ENCODE data around the gene GREB1L. TPM values are rescaled to one million over a fixed set of nuclear protein-coding genes. Genes with fewer than 3 reads are reported as not detected.

Gene GREB1L
- total RNA-seq, 1 donor from 2014 or later = 8.6 TPM

DNA sequence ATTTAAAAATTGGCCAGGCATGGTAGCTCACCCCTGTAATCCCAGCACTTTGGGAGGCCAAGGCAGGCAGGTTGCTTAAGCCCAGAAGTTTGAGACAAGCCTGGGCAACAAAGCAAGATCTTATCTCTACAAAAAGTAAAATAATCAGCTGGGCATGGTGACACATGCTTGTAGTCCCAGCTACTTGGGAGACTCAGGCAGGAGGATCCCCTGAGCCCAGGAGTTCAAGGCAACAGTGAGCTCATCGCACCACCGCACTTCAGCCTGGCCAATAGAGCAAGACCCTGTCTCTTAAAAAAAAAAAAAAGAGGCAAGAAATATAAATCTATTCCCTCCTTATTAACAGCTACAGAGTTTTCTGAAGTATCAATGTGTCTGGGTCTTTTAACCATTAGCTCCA is 306.6 kb downstream of the GREB1L start:
- TF ChIP-seq, protein P1, sequence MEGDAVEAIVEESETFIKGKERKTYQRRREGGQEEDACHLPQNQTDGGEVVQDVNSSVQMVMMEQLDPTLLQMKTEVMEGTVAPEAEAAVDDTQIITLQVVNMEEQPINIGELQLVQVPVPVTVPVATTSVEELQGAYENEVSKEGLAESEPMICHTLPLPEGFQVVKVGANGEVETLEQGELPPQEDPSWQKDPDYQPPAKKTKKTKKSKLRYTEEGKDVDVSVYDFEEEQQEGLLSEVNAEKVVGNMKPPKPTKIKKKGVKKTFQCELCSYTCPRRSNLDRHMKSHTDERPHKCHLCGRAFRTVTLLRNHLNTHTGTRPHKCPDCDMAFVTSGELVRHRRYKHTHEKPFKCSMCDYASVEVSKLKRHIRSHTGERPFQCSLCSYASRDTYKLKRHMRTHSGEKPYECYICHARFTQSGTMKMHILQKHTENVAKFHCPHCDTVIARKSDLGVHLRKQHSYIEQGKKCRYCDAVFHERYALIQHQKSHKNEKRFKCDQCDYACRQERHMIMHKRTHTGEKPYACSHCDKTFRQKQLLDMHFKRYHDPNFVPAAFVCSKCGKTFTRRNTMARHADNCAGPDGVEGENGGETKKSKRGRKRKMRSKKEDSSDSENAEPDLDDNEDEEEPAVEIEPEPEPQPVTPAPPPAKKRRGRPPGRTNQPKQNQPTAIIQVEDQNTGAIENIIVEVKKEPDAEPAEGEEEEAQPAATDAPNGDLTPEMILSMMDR (IDR thresholded peaks at IDR 0.05; ENCODE audit: unreplicated experiment) = no peak
- H3K27ac Mint-ChIP-seq = no peak overlapping the region
- DNase-seq (ENCODE audit: low spot score, unreplicated experiment) = no peak
- H3K4me3 Mint-ChIP-seq (ENCODE audit: low read depth) = no peak overlapping the region
- no peaks in the 10 kb centered on the region for H3K27me3 Mint-ChIP-seq
- H3K9me3 Mint-ChIP-seq (ENCODE audit: low read depth) = no peaks in the 10 kb centered on the region
- peaks cover 3% of the 10 kb centered on the region for H3K4me1 Mint-ChIP-seq (ENCODE audit: low read depth)
- peaks cover 24% of the 10 kb centered on the region for H3K36me3 Mint-ChIP-seq (ENCODE audit: insufficient read depth)

GRCh38 chr18:21550510-21550970 is 308.5 kb downstream of the GREB1L start:
- H3K9me3 Mint-ChIP-seq (ENCODE audit: low read depth) = no peaks in the 10 kb centered on the region
- peaks cover 25% of the 10 kb centered on the region for H3K36me3 Mint-ChIP-seq (ENCODE audit: insufficient read depth)
- H3K4me1 Mint-ChIP-seq (ENCODE audit: low read depth) = peaks cover 3% of the 10 kb centered on the region
- no peak overlapping the region for H3K4me3 Mint-ChIP-seq (ENCODE audit: low read depth)
- DNase-seq (ENCODE audit: low spot score, unreplicated experiment) = no peak
- no peak overlapping the region for H3K27ac Mint-ChIP-seq
- no peaks in the 10 kb centered on the region for H3K27me3 Mint-ChIP-seq
- TF ChIP-seq, protein P1 (IDR thresholded peaks at IDR 0.05; ENCODE audit: unreplicated experiment) = no peak

DNA sequence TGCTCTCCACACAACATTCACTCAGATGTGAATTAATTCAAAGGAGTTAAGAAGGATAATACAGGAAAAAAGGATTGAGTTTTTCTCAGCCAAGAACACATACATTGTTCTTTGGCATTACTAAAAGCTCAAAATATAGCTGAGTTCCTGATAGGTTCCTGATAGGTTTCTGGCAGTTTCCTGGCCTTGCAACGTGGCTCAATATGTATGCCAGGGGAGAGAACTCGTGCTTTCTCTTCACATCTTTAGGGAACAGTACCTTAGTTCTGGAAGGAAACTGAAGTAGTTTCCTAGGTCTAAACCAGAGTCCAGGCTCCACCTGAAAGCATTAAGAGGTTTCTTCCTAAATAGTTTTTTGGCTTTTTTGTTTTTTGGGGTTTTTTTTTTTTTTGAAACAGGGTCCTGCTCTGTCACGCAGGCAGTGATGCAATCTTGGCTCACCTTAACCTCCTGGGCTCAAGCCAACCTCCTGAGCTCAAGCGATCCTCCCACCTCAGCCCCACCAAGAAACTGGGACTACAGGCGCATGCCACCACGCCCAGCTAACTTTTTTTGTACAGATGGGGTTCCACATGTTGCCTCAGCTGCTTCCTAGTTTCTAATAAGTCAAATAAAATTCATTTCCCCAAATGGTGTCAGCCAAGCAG is 315.7 kb downstream of the GREB1L start:
- H3K36me3 Mint-ChIP-seq (ENCODE audit: insufficient read depth) = peaks cover 19% of the 10 kb centered on the region
- TF ChIP-seq, protein P1 (IDR thresholded peaks at IDR 0.05; ENCODE audit: unreplicated experiment) = no peak
- H3K4me3 Mint-ChIP-seq (ENCODE audit: low read depth) = no peak overlapping the region
- H3K9me3 Mint-ChIP-seq (ENCODE audit: low read depth) = no peaks in the 10 kb centered on the region
- peaks cover 1% of the 10 kb centered on the region for H3K4me1 Mint-ChIP-seq (ENCODE audit: low read depth)
- no peak for DNase-seq (ENCODE audit: low spot score, unreplicated experiment)
- H3K27me3 Mint-ChIP-seq = no peaks in the 10 kb centered on the region
- no peak overlapping the region for H3K27ac Mint-ChIP-seq

DNA sequence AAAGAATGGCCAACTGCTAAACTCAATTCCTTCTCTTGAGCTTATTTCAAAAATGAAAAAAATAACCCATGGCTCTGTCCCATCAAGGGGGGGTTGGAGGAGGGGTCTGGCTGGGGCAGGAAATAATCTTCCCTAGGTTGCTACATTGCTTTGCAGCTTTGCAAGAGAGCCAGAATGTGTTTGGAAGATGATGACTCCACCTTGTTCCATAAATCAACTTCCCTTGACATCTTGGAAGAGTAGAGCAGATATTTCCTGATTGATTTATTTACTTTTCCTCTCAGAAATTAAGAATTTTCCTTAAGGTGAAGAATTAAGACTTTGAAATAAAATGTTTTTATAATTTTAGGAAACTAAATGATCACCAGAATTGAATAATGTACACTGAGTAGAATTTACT is 317.2 kb downstream of the GREB1L start:
- TF ChIP-seq, protein P1 (IDR thresholded peaks at IDR 0.05; ENCODE audit: unreplicated experiment) = no peak
- Mint-ChIP-seq H3K27me3 (no peaks in the 10 kb centered on the region), H3K4me3 (ENCODE audit: low read depth) (no peak overlapping the region), H3K4me1 (ENCODE audit: low read depth) (peaks cover 1% of the 10 kb centered on the region), H3K9me3 (ENCODE audit: low read depth) (no peaks in the 10 kb centered on the region), H3K36me3 (ENCODE audit: insufficient read depth) (peaks cover 20% of the 10 kb centered on the region), H3K27ac (no peak overlapping the region)
- DNase-seq (ENCODE audit: low spot score, unreplicated experiment) = no peak

- TF ChIP-seq, protein P1 (IDR thresholded peaks at IDR 0.05; ENCODE audit: unreplicated experiment) = no peak
- H3K27me3 Mint-ChIP-seq = no peaks in the 10 kb centered on the region
- H3K9me3 Mint-ChIP-seq (ENCODE audit: low read depth) = no peaks in the 10 kb centered on the region
- H3K36me3 Mint-ChIP-seq (ENCODE audit: insufficient read depth) = peaks cover 38% of the 10 kb centered on the region
- no peaks in the 10 kb centered on the region for H3K4me1 Mint-ChIP-seq (ENCODE audit: low read depth)
- H3K4me3 Mint-ChIP-seq (ENCODE audit: low read depth) = no peak overlapping the region
- no peak overlapping the region for H3K27ac Mint-ChIP-seq
- no peak for DNase-seq (ENCODE audit: low spot score, unreplicated experiment)
These were observed 329.7 kb downstream of the GREB1L start for GRCh38 chr18:21571772-21572171.

Other genes starting within 250 kb of the GREB1L start
- 59.4 and 62.0 TPM in 2 replicates for gene ROCK1, start 130.4 kb upstream of the GREB1L start, total RNA-seq